GM12878 (cell line): ENCODE data around the gene PDE11A. TPM values are rescaled to one million over a fixed set of nuclear protein-coding genes. Genes with fewer than 3 reads are reported as not detected.

Source experiments
- ATAC-seq: fragments of 200-7000 bp; cut with Tn5 transposase; 3 replicates; pipeline ENCODE4 v1.9.1; 2020; ENCODE audit warnings: mild to moderate bottlenecking, moderate library complexity
- BruUV-seq: library from RNA; stranded (reverse); fragments of 400-500 nt; replicated peaks from 2 replicates; lab custom pipeline; 2021; lab: Mats Ljungman, UMichigan
- CTCF ChIA-PET: fragments of 300-600 bp; sonication (Branson Sonifier 250); formaldehyde crosslinking; extraction: SDS; loops from one replicate; lab custom pipeline; 2021; ENCODE audit warnings: inconsistent platforms; lab: Yijun Ruan, JAX
- POLR2A ChIA-PET: fragments of 350-600 bp; formaldehyde crosslinking; extraction: SDS; loops from one replicate; lab custom pipeline; 2021; ENCODE audit warnings: inconsistent platforms; lab: Charles Lee
- RAD21 ChIA-PET: fragments of 300-600 bp; sonication (Branson Sonifier 250); formaldehyde crosslinking; loops from one replicate; lab custom pipeline; 2023; ENCODE audit warnings: antibody characterized with exemption; ENCODE audit not compliant: unreplicated experiment; lab: Charles Lee
- SMC1A ChIA-PET: fragments of 300-600 bp; sonication (Branson Sonifier 250); formaldehyde crosslinking; loops from one replicate; lab custom pipeline; 2023; ENCODE audit not compliant: unreplicated experiment, uncharacterized antibody; lab: Charles Lee
- DNase-seq: peaks from one replicate; pipeline ENCODE4 v3.0.0-alpha.2; 2011; ENCODE audit warnings: low read depth, low spot score
- FAIRE-seq: peaks from 3 replicates; lab custom pipeline; 2011; peaks lifted over from hg19 to GRCh38; lab: Jason Lieb, UNC
- H2AFZ ChIP-seq: 2 replicates; pipeline ENCODE4 v1.6.0; 2011; ENCODE audit warnings: low read depth, low read length, control low read depth; ENCODE audit not compliant: control insufficient read depth
- H3K27ac ChIP-seq: 2 replicates; pipeline ENCODE4 v1.5.1; 2011; ENCODE audit warnings: control low read depth; ENCODE audit not compliant: control insufficient read depth, insufficient read depth
- H3K27me3 ChIP-seq, 2 experiments: replicated peaks in 1 of 2; 2 replicates each; pipeline versions ENCODE4 v1.6.0 to v1.6.1; 2011; ENCODE audit warnings: low read length in 1 of 2; ENCODE audit not compliant: control insufficient read depth in 2 of 2, insufficient read depth in 2 of 2
- H3K36me3 ChIP-seq, 2 experiments: 2 replicates each; pipeline ENCODE4 v1.5.1; 2011; ENCODE audit warnings: low read length in 1 of 2; ENCODE audit not compliant: control insufficient read depth in 2 of 2, insufficient read depth in 2 of 2
- H3K4me1 ChIP-seq: 2 replicates; pipeline ENCODE4 v1.6.1; 2011; ENCODE audit warnings: mild to moderate bottlenecking, low read length, moderate library complexity, mixed read lengths; ENCODE audit not compliant: control insufficient read depth, insufficient read depth
- H3K4me2 ChIP-seq: 2 replicates; pipeline ENCODE4 v1.6.0; 2011; ENCODE audit warnings: control low read depth; ENCODE audit not compliant: control insufficient read depth, insufficient read depth
- H3K4me3 ChIP-seq: fragments of 200-600 bp; sonication (generic); 2 replicates; pipeline ENCODE4 v1.5.1; 2016
- H3K79me2 ChIP-seq: 2 replicates; pipeline ENCODE4 v1.6.0; 2011; ENCODE audit warnings: low read length; ENCODE audit not compliant: control insufficient read depth, insufficient read depth
- H3K9ac ChIP-seq: 2 replicates; pipeline ENCODE4 v1.8.0; 2011; ENCODE audit warnings: low read length, control low read depth, mixed read lengths; ENCODE audit not compliant: control insufficient read depth, insufficient read depth
- H3K9me3 ChIP-seq: replicated peaks from 3 replicates; pipeline ENCODE4 v1.5.1; 2011; ENCODE audit warnings: mild to moderate bottlenecking, low read length; ENCODE audit not compliant: control insufficient read depth, insufficient read depth
- H4K20me1 ChIP-seq: 2 replicates; pipeline ENCODE4 v1.6.0; 2011; ENCODE audit not compliant: control insufficient read depth, insufficient read depth
- CEBPB ChIP-seq, 2 experiments: fragments of 150-350 bp in 1 of 2; IDR thresholded peaks; 2 replicates each; pipeline ENCODE4 v1.6.1; 2012 to 2014; ENCODE audit warnings: low read depth in 2 of 2, low read length in 2 of 2, borderline replicate concordance in 1 of 2, inconsistent platforms in 1 of 2
- CREB1 ChIP-seq: IDR thresholded peaks from 2 replicates; pipeline ENCODE4 v1.6.1; 2012; ENCODE audit warnings: low read depth, mild to moderate bottlenecking, inconsistent platforms
- E4F1 ChIP-seq: fragments of 450-650 bp; IDR thresholded peaks from 2 replicates; pipeline ENCODE4 v1.6.1; 2018; ENCODE audit warnings: borderline replicate concordance, mild to moderate bottlenecking; ENCODE audit not compliant: partially characterized antibody
- FOXM1 ChIP-seq: IDR thresholded peaks from 2 replicates; pipeline ENCODE4 v1.6.1; 2012; ENCODE audit warnings: low read depth, mild to moderate bottlenecking, inconsistent platforms, low read length, moderate library complexity
- NR2C1 ChIP-seq: fragments of 450-650 bp; IDR thresholded peaks from 2 replicates; pipeline ENCODE4 v1.6.1; 2017; ENCODE audit warnings: antibody characterized with exemption, mild to moderate bottlenecking, moderate library complexity
- NR2F1 ChIP-seq: fragments of 450-650 bp; conservative IDR thresholded peaks from 2 replicates; pipeline ENCODE4 v1.6.1; 2017; ENCODE audit warnings: mild to moderate bottlenecking
- WRNIP1 ChIP-seq: IDR thresholded peaks from 2 replicates; pipeline ENCODE4 v1.6.1; 2011; ENCODE audit warnings: low read depth, low read length, improper control_type of control experiment, borderline replicate concordance
- WGBS: methylation state at CpG from one replicate; pipeline ENCODE4 v1.1.6; 2016; ENCODE audit warnings: low lambda C conversion rate; ENCODE audit not compliant: insufficient replicate concordance, insufficient coverage; ENCODE audit errors: missing lambda C conversion rate; 5-methylcytosine and 5-hydroxymethylcytosine counted together
- in situ Hi-C: fragments of 300-500 bp; cut with MboI; formaldehyde crosslinking; loops from 9 replicates; pipeline ENCODE4 v1.14.3; 2018; ENCODE audit warnings: mixed read lengths
- intact Hi-C: fragments of 100-400 bp; cut with micrococcal nuclease; formaldehyde crosslinking; loops from one replicate; pipeline ENCODE4 v1.14.2; 2022; ENCODE audit not compliant: unreplicated experiment
- polyA plus RNA-seq, 11 experiments: library from polyadenylated mRNA; depleted of rRNA in 4 of 11; unstranded in 6 of 11; stranded (reverse) in 5 of 11; fragments of >200 nt; fragmentation: Nextera tagmentation in 4 of 11; fragmentation: Illumina TruSeq in 1 of 11; extraction: Ambion mirVana in 4 of 11; extraction: Trizol in 1 of 11; gene quantifications; 1 replicate in 1 of 11; 2 replicates in 10 of 11; pipeline versions ENCODE4 v1.2.1 to v1.2.3, GENCODE V29; 2011 to 2016; ENCODE audit warnings: inconsistent platforms in 2 of 11, missing spikeins in 2 of 11, low read depth in 1 of 11
- total RNA-seq, 4 experiments: library from RNA; depleted of rRNA in 3 of 4; stranded (reverse); fragments of >200 nt in 3 of 4; fragmentation: Illumina TruSeq in 1 of 4; extraction: Trizol in 1 of 4; gene quantifications; 2 replicates each; pipeline versions ENCODE4 v1.2.1 to v1.2.3, GENCODE V29; 2013 to 2021

The PDE11A gene
- total and polyA plus RNA-seq, 10 of the 15 experiments (the other 5 are each of a cell fraction or from before 2014, with no cell fraction given) = 0.01 to 0.17 (median 0.06) TPM; not detected in 5

- POLR2A ChIA-PET = no interaction called here
- TF ChIP-seq CEBPB (IDR thresholded peaks at IDR 0.05; ENCODE audit: borderline replicate concordance in 1 of 2, low read depth in 2 of 2, low read length in 2 of 2) (no peak), FOXM1 (no peak), WRNIP1 (no peak), E4F1 (no peak), CREB1 (no peak), NR2C1 (no peak), NR2F1 (no peak)
- Histone ChIP-seq H3K9me3 (no peaks in the 10 kb centered on the region; the same call in 2 of the 3 replicates), H3K4me1 (peaks cover under 1% of the 10 kb centered on the region), H3K4me3 (no peak overlapping the region), H4K20me1 (no peaks in the 10 kb centered on the region), H3K36me3 (no peaks in the 10 kb centered on the region), H3K4me2 (no peak overlapping the region), H3K27ac (no peak overlapping the region), H3K27me3 (no peaks in the 10 kb centered on the region), H2AFZ (no peak overlapping the region), H3K9ac (no peak overlapping the region), H3K79me2 (no peaks in the 10 kb centered on the region)
- SMC1A ChIA-PET = no interaction called here
- FAIRE-seq (no peak), DNase-seq (no peak), ATAC-seq (no peak)
- BruUV-seq = no TSS peak
- intact Hi-C loops = no loop called here
- CTCF ChIA-PET = no interaction called here
- 60% methylated on average over 3 of the region's 3 CpGs for WGBS
- in situ Hi-C loops = no loop called here
- RAD21 ChIA-PET = no interaction called here
Measured at GRCh38 chr2:177640423-177640822, 432.2 kb downstream of the PDE11A start.
